NCI-H2081 (cell line): ENCODE results near the gene METTL25.
"Not testable (repeated sequence)": the region's sequence is repeated elsewhere in the genome, so short reads cannot be mapped to it uniquely, and the experiment has no call there.

ENCODE experiments used
- DNase-seq, 2 experiments: peaks; one replicate each; lab custom pipeline; 2025; lab: John Stamatoyannopoulos, UW

Gene METTL25, protein sequence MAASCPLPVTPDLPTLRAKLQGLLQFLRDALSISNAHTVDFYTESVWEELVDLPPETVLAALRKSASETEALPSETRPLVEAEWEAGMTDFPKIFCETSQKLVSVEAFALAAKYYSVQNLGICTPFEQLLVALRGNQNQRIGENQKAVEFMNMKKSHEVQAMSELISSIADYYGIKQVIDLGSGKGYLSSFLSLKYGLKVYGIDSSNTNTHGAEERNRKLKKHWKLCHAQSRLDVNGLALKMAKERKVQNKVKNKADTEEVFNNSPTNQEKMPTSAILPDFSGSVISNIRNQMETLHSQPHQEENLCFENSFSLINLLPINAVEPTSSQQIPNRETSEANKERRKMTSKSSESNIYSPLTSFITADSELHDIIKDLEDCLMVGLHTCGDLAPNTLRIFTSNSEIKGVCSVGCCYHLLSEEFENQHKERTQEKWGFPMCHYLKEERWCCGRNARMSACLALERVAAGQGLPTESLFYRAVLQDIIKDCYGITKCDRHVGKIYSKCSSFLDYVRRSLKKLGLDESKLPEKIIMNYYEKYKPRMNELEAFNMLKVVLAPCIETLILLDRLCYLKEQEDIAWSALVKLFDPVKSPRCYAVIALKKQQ

DNA sequence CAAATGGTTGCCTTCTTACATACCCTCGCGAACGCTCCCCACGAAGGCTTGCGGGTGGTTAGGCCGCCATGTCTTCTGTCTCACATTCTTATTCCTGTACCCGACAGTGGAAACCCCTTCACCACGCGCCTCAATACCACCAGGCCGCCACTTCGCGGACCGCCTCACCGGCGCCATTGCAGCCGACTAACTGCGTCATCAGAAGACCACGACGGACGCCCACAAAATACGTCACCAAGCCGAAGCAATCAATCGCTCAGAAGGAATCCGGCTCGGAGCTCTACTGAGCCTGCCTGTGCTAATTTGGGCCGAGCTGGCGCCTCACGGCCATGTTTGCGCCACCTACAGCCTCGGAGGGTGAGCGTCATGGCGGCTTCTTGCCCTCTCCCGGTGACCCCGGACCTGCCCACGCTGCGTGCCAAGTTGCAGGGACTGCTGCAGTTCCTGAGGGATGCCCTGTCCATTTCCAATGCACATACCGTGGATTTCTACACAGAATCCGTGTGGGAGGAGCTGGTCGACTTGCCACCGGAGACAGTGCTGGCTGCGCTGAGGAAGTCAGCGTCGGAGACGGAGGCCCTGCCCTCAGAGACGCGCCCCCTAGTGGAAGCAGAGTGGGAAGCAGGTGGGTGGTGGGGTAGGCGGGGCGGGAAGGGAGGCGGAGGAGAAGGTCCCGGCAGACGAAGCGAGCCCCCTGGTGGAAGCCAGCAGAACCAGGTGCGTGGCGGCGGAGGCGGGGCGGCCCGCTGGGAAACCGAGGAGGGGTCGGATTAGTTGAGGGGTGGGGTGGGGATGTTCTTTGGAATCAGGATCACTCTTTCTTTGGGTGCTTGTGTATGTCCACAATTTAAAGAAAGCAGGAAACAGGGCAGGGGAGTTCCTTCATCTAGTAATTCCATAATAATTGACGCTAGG lies at the start of gene METTL25, which contains the start of gene CCDC59:
Gene METTL25, plus strand, starts transcription at position 330 of the 915 bp plus-strand sequence. Its CDS starts 37 bp downstream, at position 367.
Gene CCDC59, minus strand, starts transcription at position 188 of the 915 bp plus-strand sequence. Its CDS starts 11 bp downstream, at position 177.
- DNase-seq: peak; percentile 97 to 98

DNA sequence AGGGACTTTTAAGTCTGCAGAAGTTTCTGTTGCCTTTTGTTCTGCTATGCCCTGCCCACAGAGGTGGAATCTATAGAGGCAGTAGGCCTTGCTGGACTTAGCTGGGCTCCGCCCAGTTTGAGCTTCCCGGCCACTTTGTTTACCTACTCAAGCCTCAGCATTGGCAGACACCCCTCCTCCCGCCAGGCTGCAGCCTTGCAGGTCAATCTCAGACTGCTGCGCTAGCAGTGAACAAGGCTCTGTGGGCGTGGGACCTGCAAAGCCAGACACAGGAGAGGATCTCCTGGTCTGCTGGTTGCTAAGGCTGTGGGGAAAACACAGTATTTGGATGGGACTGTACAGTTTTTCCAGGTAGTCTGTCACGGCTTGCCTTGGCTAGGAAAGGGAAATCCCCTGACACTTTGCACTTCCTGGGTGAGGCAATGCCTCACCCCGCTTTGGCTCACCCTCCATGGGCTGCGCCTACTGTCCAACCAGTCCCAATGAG lies 43.9 kb upstream of the METTL25 start:
- DNase-seq: no peak

DNA sequence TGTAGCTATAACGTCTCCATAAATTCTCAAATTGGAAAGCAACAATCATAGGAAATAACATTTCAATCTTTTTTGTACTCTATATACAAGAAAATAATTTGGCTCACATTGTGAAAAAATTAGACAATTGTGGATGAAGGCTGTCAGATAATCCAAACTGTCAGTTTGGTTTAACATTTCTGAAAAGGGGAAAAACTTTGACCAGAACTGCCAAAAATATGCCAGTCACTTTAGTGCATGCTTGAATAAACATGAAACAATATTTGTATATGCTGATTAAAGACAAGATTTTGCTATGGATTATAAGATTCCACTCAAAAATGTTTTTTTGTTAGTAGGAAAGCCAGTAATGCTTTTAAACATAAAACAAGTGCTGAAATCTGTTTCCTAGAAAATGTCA lies 39.1 kb upstream of the METTL25 start:
- DNase-seq: no peak

DNA sequence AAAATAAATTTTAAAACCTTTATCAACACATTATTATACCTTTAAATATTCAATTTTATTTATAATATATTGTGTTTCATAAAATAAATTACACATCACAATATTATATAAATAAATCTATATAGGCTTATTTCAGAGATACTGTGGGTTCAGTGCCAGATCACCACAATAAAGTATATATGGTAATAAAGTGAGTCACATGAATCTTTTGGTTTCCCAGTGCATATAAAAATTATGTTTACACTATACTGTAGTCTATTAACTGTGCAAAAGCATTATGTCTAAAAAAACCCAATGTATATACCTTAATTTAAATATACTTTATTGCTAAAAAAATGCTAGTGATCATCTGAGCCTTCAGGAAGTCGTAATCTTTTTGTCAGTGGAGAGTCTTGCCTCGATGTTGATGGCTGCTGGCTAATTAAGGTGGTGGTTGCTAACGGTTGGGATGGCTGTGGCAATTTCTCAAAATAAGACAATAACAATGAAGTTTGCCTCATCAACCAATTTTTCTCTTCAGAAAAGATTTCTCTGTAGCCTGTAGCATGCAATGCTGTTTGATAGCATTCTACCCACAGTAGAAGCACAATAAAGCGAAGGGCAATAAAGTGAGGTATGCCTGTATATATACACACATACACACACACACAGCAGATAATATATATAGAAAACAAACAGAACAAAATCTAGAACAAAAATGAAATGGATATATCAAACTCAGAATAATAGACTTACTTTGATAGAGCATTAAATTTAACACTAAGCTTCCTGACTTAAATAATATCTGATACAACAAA lies 32.6 kb upstream of the METTL25 start:
- DNase-seq: peak in 1 of 2 experiments; percentile 45

DNA sequence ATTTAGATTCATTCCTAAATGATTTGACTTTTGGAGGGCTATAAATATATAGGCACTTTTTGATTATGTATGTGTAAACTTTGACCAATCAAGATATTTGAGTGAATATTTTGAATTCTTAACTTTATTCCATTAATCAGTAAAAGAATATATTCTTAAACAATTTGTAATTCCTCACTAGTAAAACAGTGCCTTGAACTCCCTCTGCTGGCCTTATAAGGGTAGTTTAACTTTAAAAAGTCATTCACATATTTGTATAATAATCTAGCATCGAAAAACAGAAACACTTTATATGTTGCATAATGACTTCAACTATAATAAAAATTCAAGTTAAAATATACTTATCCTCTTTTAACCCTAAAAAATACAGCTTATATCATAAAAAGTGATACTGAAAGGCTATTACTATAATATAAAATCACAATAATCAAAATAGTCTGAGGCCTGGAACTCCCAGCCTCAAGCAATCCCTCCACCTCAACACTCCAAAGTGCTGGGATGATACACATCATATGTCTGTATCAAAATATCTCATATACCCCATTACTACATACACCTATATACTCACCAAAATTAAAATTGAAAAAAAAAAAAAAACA lies 31.3 kb upstream of the METTL25 start:
- DNase-seq: peak; percentile 53 to 77

DNA sequence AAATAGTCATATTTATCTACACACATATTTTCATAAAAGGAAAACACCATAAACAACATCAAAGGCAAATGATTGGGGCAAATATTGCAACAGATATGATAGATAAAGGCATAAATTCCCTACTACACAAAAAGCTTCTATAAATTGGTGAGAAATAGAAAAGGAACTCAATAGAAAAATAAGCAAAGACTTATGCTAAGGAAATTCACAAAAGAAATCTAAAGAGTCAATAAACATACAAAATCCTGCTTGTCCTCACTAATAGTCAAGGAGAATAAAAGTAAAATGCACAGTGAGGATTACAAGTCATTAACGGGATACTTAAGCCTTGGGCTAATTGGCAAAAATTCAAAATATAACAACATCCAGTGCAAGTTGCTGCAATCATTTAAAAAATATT lies 30.5 kb upstream of the METTL25 start:
- no peak for DNase-seq

DNA sequence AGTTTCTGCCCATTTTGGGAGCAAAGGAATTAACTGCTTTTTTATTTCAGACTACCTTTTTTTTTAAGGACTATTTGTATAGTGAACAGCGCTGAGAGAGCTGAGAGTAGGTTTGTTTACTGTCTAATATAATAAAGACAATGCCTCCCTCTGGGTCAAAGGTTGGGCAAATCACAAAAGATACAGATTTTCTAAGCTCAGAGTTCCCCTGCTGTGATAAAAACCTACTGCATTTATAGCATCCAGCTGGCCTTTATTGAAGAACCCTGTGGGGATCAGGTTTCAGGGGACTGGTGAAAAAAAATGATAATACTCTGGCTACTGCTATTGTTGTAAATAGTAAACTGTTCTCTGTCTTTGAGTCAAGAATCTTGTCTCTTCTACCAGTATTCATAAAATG lies 28.8 kb upstream of the METTL25 start:
- peak; percentile 95 to 98 for DNase-seq

DNA sequence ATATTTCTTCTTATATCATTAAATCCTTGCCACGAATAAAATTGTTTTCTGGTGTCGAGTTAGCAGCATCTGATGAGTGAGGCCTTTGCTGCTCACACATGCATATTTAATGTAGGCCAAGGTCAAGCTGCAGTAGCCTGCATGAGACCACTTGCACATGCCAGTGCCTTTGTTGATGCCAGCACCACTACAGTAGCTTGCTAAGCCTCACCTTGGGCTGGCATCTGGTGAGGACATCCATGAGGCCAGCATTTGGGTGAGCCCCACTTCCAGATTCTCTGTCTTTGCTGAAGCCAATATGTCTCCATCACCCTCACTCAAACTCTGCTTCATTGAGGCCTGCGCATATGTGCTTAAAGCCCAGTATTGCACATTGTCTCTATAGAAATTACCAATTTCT lies 8.2 kb upstream of the METTL25 start:
- no peak for DNase-seq

DNA sequence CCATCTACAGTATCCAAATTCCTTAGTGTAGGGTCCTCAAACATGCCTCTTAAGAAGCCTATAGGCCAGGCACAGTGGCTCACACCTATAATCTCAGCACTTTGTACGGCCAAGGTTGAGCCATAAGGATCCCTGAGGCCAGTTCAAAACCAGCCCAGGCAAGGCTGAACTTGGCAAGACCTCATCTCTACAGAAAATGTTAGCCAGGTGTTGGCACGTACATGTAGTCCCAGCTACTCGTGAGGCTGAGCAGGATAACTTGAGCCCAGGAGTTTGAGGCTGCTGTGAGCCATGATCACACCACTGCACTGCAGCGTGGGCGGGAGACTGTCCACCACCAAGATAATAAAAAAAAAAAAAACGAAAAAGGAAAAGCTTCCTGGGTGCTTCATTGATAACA lies 6.9 kb upstream of the METTL25 start:
- DNase-seq: no peak

DNA sequence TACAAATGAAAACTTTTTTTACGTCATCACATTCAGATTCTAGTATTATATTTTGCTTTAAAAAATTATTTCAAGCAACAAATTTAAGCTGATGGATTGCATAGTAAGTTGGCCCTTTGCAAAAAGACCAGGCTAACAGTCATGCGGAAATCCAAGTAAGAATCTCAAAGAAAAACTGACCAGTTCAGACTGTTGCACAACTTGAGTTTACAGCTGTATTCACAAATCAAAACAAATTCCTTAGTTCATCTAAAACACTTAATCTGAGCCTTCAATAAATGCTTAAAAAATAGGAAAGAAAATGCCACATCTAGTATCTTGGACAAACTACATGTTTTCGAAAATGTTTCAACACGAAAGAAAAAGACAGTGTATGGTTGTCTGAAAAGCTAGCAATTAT lies 989 bp upstream of the METTL25 start:
- no peak for DNase-seq

DNA sequence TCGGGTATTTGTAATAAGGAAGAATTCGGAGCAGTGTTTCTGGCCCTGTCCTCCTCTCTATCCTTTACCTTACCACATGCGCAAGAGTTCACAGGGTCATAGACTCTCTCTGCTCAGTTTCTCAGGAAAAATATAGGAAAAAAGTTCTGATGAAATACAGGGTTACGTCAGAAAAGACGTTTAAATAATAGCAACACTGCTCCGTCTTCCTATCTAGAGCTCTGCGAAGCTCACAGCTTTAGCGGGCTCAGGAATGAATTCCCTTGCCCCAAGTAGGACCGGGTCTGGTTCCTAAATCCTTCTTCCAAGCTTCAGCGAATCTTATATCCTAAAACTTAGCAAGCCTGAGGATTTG lies 507 bp upstream of the METTL25 start:
- DNase-seq: no peak

DNA sequence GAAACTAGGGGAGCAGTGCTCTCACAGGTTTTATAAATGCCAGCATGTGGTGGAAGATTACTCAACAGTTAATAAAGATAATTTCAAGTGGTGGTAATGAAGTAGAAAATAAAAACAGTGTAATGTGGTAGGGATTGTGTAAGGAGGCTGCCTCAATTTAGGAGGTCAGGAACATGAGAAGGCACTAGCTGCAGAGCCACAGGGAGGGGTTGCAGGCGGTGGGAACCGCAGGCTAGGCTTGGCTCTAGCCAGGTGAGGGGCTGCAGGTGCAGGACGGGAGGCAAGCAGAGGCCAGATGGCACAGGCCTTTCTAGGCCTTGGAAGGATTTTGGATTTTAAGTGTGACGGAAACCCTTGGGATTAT lies 768 bp downstream of the METTL25 start:
- peak; percentile 30 to 56 for DNase-seq

DNA sequence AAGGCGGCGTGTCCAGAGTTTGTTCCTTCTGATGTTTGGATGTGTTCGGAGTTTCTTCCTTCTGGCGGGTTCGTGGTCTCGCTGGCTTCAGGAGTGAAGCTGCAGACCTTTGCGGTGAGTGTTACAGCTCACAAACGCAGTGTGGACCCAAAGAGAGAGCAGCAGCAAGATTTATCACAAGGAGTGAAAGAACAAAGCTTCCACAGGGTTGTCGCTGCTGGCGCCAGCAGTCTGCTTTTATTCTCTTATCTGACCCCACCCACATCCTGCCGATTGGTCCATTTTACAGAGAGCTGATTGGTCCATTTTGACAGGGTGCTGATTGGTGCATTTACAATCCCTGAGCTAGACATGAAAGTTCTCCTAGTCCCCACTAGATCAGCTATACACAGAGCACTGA lies 2.5 kb downstream of the METTL25 start:
- not testable (repeated sequence) for DNase-seq

DNA sequence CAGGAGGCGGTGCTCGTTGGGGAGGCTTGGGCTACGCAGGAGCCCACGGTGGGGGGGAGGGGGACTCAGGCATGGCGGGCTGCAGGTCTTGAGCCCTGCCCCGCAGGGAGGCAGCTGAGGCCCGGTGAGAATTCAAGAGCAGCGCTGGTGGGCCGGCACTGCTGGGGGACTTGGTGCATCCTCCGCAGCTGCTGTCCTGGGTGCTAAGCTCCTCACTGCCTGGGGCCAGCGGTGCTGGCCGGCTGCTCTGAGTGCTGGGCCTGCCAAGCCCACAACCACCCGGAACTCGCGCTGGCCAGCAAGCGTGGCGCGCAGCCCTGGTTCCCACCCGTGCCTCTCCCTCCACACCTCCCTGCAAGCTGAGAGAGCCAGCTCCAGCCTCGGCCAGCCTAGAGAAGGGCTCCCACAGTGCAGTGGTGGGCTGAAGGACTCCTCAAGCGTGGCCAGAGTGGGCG lies 3.2 kb downstream of the METTL25 start:
- no peak for DNase-seq

DNA sequence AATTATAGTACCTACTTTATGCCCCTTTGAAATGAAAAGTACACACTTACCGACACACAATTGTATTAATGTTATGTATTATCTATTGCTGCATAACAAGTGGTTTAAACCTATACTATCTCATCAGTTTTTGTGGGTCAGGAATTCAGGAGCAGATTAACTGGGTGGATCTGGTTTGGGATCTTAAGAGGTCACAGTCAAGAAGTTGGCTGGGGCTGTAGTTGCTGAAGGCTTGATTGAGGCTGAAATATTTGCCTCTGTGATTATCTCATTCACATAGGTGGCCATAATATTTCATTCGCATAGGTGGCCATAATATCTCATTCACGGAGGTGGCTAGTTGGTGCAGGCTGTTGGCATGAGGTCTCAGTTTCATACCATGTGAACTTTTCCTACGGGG lies 5.7 kb downstream of the METTL25 start:
- no peak for DNase-seq

DNA sequence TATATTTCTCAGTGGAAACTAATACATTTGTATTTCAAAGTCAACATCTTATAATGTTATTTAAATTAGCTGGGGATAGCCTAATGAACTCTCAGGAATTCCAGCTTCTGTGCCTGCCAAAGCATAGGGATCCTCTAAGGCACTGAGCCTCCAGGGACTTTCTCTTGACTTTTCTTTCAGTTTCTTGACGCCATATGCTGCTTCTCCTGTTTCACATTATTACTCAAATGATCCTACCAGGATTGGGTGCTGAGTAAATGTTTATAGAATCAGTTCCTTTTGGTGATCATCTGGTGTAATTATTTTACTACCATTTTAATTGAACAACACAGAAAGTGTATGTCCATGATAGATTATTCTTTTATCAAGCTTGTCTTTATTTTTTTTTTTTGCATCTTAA lies 7.9 kb downstream of the METTL25 start:
- no peak for DNase-seq

DNA sequence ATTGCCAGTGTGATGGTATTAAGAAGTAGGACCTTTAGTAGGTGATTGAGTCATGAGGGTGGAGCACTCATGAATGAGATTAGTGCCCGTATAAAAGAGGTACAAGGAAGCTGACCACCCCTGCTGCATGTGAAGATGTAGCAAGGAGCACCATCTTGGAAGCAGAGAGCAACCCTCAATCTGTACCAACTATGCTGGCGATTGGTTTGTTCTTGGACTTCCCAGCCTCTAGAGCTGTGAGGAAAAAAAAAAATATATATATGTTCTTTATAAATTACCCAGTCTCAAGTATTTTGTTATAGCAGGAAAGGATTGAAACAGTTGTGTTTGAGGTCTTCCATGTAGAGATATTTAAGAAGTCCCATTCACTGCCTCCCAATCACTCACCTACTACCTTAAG lies 16.9 kb downstream of the METTL25 start:
- no peak for DNase-seq

DNA sequence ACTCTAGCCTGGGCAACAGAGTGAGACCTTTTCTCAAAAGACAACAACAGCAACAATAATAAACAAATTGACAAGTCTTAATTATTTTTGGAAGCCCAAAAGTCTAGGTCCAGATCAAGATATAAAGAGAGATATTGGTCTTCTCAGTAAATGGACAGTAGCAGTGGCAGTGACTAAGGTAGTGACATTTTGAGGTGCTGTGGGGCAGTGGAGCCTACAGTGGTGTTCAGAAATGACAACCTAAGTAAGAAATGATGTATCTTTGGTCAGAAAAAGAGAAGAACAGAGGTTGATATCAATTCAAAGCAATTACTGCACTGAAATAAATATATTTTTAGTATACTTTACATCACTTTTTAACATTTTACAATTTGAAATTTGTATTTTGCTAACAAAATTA lies 20.7 kb downstream of the METTL25 start:
- DNase-seq: no peak

DNA sequence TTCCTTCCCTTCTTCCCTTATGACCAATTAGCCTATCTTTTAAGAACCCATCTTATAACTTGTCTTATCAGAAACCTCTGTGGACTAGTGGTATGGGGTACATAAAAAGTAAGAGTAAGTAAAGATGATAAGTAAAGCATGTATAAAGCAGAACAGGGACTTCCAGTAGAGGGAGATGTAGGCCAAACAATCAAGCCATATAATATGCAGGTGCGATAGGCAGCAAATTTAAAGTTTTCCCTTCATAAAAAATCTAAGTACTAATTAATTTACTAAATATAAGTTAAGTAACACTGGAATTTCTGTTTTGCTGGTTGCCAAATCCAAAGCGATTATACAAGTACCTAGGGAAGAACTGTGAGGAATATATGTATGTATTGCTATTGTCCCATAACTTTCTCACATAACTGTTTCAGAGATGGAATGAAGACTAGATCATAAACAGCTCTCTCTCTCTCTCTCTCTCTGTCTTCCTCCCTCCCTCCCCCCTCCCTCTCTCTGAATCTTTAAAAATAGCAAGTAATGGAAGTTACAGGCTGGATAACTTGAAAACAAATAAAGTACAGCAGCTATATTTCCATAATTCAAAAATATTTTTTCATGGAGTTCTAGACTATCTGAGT lies 25.7 kb downstream of the METTL25 start:
- peak in 1 of 2 experiments; percentile 29 for DNase-seq

DNA sequence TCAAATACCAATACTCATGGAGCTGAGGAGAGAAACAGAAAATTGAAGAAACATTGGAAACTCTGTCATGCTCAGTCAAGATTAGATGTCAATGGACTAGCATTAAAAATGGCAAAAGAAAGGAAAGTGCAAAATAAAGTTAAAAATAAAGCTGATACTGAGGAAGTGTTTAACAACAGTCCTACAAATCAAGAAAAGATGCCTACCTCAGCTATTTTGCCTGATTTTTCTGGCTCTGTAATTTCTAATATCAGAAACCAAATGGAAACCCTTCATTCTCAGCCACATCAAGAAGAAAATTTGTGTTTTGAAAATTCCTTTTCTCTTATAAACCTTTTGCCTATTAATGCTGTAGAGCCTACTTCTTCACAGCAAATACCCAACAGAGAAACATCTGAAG lies 40.5 kb downstream of the METTL25 start:
- DNase-seq: no peak

DNA sequence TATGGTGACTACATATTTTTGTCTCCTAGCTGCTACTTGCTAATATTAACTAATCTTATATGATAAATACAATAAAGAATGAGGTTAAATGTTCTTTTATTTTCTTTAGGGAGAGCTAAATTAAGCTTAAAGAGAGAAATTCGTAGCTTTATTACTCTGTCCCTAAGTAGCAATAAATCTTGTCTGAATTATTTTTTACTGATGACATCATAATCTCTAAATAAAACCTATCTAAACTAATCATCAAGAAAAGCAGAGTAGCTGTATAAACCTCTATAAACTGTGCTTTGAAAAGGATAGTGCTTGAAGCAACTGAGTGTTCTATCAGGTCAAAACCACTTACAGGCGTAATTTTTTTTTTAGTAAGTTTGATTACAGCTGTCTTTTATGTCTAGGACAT lies 42.5 kb downstream of the METTL25 start:
- no peak for DNase-seq
